NCI-H524 (cell line): ENCODE results near the gene DPF3.
A peak's percentile ranks its signal among the peaks of the same experiment; 100 is the strongest.

ENCODE experiments used
- DNase-seq, 2 experiments: peaks; one replicate each; lab custom pipeline; 2025; lab: John Stamatoyannopoulos, UW

Gene DPF3

DNA sequence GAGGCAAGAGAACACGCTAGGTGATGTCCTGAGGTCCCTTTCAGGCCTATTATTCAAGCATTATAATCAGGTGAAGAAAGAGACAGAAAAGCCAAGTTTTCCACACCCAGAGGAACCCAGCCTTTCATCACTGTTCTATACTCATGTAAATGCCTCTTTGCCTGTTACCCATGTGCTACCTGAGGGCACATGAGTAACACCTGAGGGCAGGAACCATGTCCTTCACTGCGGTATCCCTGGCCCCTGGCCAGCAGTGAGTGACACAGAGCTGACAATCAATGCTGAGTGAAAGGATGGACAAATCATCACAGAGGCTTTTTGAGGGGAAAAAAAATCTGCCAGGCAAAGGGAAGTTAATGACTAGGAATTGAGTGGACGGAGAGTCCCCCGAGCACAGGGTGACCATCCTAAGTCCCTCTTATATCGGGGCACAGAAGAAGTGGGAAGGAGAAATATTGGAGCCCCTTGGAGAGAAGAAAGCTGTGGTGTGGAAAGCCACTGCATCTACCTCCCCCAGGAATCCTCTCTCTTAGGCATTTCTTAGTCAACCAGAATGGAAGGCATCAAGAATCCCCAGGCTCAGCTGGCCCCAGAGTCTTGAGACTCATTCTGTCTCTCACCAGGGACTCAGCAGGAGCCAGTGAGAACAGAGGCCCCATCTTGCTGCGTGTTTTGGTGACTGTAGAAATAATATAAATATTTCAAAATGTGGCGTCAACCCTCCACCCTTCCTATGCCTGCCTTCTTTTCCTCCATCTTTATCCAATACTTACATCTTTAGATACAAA lies 212.9 kb downstream of the DPF3 start:
- DNase-seq = no peak

DNA sequence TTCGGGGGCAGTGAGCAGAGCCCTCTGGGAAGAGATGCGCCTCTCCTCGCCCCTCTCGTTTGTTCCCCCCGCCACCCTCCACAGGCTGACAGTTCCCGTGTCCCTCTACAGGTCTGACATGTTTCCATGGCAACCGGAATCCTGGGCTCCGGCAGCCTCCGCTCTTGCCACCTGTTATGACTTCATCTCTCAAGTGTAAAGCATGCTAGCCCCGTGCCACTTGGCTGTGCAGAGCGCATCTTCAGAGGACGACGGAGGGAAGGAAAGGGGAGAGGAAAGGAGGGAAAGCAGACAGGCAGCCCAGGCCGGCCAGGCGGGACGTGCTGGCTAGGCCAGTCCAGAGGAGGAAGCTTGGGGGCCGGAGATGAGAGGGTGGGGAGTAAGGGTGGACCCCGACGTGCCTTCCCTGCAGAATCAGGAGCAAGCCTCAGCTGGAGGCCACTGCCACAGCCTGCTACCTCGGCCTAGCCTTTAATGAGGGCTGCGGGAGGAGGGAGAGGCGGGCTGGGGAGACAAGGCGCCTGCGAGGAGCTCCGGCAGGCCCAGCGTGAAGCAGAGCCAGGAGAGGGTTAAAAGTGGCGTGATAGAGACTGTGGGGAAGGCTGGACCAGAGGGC lies 214.3 kb downstream of the DPF3 start:
- peak; percentile 99 to 100 for DNase-seq

DNA sequence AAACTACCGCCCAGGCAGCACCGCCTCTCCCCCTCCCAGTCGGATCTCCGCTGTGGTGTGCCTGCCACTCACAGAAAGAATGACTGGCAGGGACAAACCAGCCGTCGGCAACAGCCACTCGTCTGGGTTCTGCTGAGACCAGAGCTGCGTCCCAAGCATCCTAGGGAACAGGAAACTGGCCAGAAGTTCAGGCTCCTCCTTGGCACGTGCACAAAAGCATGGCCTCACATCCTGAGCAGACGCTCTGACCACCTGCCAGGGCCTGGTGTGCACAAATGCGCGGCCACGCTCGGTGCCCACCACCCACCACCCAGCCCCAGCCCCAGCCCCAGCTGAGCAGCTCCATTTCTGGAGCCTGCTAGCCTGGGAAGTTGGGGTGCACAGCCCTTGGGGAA lies 214.8 kb downstream of the DPF3 start:
- peak; percentile 98 for DNase-seq

DNA sequence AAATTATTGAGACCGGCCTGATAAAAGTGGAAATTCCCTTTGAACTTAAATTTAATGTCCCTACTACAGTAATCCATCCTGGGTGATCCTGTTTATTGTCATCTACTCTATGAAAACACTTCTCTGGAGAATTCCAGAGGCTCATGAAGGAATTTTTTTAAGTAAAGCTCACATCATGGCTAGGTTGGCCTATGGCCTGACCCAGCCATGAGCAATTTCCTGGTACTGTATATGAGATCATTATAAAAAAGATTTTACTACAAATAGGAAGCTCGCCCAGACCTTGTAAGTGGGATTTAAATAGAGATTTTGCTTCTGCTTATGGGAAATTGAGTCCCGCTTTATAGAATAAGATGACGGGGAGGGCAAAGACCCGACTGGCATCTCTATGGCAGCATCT lies 215.5 kb downstream of the DPF3 start:
- DNase-seq = no peak

DNA sequence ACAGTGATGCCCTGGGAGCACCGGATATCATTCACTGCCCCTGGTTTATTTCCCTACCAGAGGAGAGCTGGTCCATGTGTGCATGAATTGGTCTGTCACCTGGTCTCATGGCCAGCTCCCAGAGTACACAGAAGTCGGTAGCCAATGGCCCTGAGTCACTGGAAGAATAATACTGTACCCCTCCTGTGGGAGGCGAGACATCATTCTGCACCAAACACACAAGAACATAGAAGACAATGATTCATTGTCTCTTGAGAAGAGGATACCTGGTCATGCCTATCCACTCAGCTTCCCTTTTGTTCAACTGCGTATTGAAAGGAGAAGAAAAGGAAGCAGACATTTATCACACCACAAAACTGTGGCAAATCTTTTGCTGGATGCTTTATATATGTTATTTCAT lies 216.2 kb downstream of the DPF3 start:
- no peak for DNase-seq

DNA sequence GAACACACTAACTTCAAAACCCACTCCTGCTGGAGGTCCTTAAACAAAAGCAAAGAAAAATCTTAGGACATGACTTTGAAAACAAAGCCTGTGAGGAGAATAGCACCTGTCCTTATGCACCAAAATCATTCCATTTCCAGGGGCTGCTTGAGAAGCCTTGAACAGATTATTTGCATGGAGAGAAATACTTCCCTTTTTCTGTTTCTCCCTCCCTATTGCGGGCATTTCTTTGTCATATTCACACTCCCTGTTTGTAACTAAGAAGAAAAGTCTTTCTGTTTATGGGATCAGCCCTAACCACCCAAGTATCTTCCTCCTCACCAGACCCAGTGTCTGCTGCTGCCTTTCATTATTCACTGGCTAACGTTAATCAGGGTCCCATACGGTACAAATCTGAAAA lies 218.8 kb downstream of the DPF3 start:
- DNase-seq = no peak

DNA sequence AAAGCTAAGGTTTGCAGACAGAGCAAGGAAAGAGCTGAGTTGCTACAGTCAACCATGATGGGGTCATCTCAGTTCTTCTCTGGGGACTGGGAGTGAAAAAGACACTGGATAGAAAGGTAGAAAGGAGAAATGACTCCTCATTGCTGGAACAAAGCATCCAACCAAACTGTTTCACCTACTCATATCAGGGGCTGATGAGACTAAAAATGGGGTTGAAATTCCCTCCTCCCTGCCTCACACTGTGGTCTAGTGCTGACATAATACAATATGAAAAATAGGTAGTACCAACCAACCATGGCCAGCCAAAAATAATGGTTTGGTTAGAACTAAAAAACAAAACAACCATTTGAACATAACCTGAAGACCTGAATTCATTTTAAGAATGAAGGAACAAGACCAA lies 220.7 kb downstream of the DPF3 start:
- DNase-seq = no peak

DNA sequence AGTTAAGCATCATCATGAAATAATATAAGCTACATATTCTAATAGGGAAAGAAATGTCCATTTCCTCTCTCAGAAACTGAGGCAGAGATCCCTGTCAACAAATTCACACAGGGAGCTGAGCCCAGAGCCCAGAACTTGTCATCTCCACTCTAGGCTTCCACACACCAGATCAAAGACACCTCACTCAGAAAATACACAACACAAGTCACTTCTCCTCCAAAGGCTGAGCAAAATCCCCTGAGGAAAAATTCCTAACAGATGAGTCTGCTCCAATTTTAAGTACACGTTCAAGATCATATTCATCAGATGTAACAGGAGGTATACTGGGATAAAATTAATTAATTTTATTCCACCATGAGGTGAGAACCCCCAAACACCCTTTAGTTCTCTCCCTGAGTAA lies 227.3 kb downstream of the DPF3 start:
- no peak for DNase-seq

DNA sequence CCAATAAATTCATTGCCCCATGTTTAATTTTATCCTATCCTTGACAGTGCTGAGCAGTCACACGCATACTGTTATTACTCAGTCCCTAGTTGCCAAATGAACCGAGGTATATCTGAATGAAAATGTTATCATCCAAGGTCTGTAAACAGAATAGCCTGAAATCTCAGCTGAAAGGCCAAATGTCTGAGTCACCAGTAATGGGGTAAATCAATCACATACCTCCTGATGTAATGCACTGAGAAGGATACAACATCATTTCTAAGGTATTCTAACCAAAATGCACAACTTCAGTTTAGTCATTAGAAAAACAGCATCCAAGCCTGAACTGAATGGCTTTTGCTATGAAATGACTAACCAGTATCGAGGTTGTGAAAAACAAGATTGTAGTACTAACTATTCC lies 228.6 kb downstream of the DPF3 start:
- no peak for DNase-seq

DNA sequence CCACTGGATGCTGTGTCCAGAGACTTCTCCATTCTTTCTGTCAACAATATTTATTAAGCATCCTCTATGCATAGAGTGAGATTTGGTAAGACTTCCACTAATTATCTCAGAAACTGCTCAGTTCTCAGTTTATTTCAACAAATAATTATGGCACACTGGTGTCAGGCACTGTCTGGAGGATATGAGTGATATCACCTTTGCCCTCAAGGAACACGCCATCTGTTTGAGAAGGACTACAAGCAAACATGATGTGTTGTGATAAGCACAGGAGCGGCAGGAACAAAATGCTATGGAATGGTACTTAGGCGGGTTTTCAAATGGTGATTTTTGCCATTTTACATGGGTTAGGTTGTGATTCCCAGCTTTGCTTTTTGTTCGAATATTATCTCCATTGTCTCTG lies 229.2 kb downstream of the DPF3 start:
- no peak for DNase-seq

DNA sequence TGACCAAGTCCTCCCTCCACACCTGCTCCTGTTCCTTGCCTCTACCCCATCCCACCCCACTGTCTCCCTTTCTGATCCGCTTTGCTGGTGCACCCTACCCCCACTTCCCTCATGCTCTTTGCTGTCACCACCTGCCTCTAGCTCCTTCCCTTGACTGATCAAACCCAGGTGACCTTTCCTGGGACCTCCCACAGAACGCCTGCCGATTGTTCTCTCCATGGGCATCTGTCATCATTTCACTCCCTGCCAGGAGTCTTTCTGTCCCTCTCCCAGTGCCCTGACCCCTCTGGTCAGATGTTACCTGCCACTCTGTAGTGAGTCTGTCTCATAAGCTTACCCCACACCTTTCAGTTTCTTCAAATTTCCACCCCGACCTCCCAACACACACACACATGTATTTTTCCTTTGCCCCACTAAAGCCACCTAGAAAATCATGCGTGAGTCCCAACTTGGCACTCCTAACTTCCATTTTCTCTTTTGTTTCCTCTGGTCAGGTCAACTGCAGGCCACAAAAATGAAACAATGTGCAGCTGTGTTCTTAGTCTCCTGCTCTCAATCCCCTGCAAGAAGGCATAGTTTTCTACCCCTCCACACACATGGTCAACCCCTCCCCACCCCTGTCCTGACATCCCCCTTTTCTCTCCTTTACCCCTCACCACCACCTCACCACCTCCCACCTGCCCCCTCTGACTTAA lies 229.8 kb downstream of the DPF3 start:
- DNase-seq = no peak

DNA sequence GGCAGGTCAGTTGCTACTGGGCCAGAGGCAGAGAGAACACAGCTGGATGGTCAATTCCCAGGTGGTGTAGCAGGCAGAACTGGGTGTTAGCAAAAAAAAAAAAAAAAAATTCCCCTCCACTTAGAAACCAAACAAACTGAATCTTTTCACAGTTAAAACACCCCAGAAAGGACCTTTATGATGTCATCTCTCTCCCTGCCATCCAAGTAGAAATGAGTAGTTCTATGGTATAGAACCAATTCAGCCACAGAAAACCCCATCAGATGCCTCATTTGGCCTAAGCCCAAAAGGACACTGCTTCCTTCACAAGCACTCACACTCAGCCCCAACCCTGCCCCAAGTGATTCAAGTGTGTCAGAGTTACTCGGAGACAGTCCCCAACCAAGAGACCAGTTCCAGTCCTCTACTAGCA lies 230.8 kb downstream of the DPF3 start:
- DNase-seq = no peak

DNA sequence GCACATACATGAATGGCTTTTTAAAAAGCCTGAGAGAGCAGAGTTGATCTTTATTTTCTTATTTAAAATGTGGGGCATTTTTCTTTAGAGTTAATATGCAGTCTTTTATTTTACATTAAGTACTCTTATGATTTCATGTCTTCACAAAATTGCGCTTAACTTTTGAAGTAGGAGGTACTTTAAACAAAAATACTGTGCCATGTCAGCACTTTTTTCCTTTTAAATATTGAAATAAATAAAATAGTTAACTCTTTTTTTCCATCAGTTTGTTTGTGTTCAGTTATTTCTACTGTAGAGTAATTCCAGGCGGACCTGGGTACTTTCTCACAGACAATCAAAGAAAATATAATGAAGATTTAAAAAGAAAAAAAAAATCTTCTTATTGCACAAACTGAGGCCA lies 231.7 kb downstream of the DPF3 start:
- no peak for DNase-seq

DNA sequence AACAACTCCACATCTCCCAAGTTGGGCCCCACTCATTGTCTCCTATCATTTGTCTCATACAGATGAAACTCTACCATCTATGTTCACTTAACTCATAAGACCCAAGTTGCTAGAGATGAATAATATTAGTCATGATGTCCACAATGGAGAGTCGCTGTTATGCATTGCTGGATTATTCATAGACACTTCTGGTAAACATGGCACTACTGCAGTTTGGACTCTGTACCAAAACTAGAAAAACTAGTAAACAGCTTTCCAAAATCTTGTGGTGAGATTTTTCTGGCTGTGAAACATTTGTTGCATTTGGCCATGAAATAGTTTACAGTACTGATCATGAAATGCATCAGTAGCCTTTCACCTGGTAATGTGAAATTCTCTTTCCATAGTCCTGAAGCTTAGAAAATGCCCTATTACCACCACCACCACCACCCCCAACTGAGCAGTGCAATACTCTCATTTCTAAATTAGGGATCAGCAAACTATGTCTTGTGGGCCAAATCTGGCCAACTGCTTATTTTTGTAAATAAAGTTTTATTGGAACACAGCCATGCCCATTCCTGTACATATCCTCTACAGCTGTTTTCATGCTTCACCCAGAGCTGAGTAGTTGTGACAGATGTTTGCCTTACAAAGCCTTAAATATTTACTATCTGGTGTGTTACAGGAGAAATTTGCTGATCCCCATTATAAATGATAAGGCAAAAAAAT lies 236.5 kb downstream of the DPF3 start:
- DNase-seq = no peak

DNA sequence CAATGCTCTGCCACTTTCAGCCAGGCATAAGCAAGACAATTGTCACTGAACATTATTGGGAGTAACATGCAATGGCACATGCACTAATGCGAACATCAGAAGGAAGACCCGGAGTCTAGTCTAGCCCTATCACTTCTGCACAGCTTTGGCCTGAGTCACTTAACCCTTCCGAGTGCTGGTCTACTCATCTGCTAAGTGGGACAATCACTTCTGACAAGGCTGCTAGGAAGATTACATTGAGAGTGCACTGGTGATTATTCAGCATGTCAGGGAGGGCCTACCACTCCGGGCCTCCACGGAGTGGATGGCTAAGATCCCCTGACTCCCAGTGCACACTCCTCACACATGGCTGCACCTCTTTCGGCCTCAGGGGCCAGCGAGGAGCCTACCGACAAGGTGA lies 240.9 kb downstream of the DPF3 start:
- DNase-seq = no peak

DNA sequence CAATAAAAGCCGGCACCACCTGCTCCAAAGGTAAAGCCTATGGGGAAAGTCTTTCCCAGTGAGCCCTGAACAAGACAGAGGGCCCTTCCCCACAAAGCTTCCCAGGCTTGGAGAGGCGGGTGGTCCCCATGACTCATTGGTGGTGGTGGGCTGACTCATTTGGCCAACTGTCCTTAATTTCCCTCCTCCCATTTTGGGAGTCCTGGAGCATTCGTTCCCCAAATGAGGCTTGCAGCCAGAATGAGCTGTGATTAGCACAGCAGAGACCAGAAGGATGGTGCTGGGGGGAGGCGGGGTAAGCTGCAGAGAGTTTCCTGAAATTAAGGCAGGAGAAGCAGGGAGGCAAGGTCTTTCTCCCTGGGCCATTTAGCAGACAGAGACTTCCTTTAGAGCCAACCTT lies 241.7 kb downstream of the DPF3 start:
- no peak for DNase-seq

DNA sequence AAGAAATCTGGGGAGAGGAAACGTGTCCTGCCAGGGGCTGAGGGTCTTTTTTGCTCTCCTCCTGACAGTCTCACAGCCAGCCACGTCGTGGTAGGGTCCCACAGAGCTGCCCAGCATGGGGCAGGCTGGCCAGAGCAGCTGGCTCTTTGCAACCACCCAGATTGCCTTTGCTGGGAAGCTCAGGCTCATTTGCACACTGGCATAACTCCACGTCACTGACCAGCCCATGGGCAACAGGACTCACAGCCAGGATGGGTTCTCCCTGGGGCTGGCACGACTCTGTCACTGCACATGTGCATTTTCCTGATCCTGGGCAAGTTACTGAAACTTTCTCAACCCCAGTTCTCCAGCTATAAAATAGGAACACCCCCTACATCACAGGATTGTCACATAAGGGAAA lies 242.2 kb downstream of the DPF3 start:
- no peak for DNase-seq

DNA sequence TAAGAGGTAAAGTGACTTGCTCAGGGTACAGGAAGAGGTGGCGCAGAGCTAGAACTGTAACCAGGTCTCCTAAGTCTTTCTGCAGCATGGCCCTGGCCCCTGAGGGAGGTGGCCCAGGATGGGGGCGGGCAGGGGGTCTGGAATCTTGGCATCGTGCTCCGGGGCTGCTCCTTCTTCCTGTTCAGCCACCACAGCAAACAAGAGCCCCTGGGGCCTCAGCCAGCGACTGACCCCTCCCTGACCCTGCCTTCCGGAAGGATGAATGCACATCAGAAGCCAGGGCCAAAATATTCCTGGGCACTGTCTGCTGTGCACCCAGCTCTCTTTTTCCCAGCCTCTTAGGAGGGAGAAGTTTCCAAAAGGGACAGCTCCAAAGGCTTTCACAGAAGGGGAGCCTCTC lies 242.8 kb downstream of the DPF3 start:
- DNase-seq = no peak

DNA sequence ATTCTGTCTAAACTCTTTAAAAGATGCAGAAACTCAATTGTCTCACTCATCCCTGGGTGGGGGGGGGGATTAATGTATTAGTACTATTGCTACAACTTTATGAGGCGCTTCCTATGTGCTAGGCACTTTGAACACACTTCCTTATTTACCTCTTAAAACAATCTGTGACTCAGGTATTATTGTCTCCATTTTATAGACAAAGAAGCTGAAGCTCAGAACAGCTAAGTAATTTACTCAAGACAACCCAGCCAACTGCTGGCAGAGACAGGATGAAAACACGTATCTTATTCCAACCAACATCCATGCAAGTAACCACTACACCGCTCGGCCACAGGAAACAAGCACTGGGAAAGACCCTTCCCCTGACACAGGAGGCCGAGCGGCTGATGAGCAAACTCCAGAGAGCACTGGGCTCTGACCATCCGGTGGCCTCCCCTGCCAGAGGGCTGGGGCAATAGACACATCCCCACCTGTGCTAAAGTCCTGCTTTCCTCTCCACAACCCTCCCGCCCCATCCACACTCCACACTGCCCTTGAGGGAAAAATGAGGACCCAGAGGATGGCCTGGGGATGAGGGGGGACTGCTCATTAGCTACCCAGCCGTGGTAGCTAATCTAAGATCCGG lies 244.2 kb downstream of the DPF3 start:
- DNase-seq = no peak

DNA sequence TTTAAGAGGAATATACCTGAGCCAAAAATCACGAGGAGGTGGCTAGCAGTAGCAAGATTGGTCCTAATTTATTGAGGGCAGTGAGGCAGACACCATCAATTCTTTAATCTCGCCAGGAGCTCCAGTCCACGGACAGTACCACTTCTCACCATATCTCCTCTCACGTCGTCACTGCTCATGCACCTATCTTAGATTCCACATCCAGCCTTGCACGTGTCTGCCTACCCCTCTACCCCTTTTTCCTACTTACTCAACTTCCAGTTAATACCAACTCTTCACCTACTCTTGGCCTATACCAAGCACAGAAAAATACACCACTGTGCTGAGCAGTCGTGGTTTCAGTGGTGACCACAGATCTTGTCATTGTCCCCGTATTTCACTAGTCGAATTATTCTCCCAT lies 246.1 kb downstream of the DPF3 start:
- DNase-seq = no peak

DNA sequence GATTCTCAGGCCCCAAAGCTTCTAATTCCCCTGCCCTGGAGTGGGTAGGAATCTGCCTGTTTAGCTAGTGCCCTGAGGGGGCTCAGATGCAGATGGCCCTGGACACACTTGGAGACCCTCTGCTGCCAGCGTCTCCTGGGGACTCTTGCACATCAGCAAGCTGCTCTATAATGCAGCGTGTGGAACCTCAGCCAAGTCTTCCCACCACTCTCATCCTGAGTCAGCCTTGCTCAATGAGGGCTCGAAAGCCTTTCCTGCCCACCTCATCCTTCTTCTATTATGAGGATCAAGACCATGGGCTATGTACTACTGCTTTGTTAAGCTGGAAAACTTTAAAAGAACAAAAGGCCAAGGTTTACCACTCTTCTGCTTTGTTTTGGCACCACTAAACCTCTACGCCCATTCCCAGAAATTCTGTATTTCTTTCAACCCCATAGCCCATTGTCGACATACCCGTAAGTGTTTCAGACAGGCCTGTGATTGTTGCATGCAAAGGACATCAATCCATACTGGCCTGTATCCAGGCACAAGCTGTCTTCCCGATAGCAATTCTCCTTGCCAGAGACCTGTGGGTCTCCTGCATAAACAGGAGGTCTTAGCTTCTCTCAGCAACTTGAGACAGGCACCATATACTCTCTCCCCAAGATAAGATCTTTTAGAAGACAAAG lies 246.9 kb downstream of the DPF3 start:
- no peak for DNase-seq

DNA sequence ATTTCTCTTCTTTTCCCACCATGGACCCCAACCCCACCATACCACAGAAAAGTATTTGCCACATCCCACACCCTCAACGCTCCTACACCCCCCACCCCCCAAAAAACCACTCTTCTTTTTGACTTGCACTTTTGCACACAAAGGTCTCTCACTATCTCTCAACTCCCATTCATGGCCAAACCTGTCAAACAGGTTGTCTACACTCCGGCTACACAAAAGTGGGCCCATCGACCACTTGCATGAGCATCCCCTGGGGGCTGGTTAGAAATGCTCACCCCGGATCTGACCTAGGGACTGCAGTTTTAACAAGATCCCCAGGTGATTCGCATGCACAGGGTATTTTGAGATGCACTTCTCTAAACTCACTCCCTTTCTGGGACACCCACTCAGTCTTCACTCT lies 248.2 kb downstream of the DPF3 start:
- DNase-seq = no peak
